ENCODE measurements around the gene ATP8A1. TPM values are rescaled to one million over a fixed set of nuclear protein-coding genes. Genes with fewer than 3 reads are reported as not detected.
A peak's percentile ranks its signal among the peaks of the same experiment; 100 is the strongest.

ATP8A1 gene
- total RNA-seq, 1 donor from 2014 or later, result 13.7 TPM

- Mint-ChIP-seq H3K4me3 (ENCODE audit: low read depth) (no peak overlapping the region), H3K36me3 (ENCODE audit: insufficient read depth) (no peaks in the 10 kb centered on the region), H3K9me3 (ENCODE audit: low read depth) (no peaks in the 10 kb centered on the region), H3K27ac (no peak overlapping the region), H3K27me3 (no peaks in the 10 kb centered on the region), H3K4me1 (ENCODE audit: low read depth) (peaks cover 3% of the 10 kb centered on the region)
- no peak for TF ChIP-seq CTCF (IDR thresholded peaks at IDR 0.05; ENCODE audit: unreplicated experiment)
- no peak for DNase-seq (ENCODE audit: low spot score, unreplicated experiment)
Observed at GRCh38 chr4:42411803-42412202, 245.1 kb downstream of the ATP8A1 start.

- Mint-ChIP-seq H3K4me1 (ENCODE audit: low read depth) (no peaks in the 10 kb centered on the region), H3K27me3 (no peaks in the 10 kb centered on the region), H3K4me3 (ENCODE audit: low read depth) (no peak overlapping the region), H3K27ac (no peak overlapping the region), H3K9me3 (ENCODE audit: low read depth) (no peaks in the 10 kb centered on the region), H3K36me3 (ENCODE audit: insufficient read depth) (no peaks in the 10 kb centered on the region)
- TF ChIP-seq CTCF (IDR thresholded peaks at IDR 0.05; ENCODE audit: unreplicated experiment), result no peak
- no peak for DNase-seq (ENCODE audit: low spot score, unreplicated experiment)
Observed at GRCh38 chr4:42410446-42410845, 246.5 kb downstream of the ATP8A1 start.

- Mint-ChIP-seq H3K27me3 (peaks cover 38% of the 10 kb centered on the region), H3K27ac (peak overlapping the region; percentile 35), H3K4me1 (ENCODE audit: low read depth) (peaks cover 2% of the 10 kb centered on the region), H3K9me3 (ENCODE audit: low read depth) (no peaks in the 10 kb centered on the region), H3K36me3 (ENCODE audit: insufficient read depth) (no peaks in the 10 kb centered on the region), H3K4me3 (ENCODE audit: low read depth) (no peak overlapping the region)
- no peak for TF ChIP-seq CTCF (IDR thresholded peaks at IDR 0.05; ENCODE audit: unreplicated experiment)
- DNase-seq (ENCODE audit: low spot score, unreplicated experiment), result no peak
Observed at GRCh38 chr4:42404001-42404400, 252.9 kb downstream of the ATP8A1 start.

GRCh38 chr4:42401171-42401570 lies 255.7 kb downstream of the ATP8A1 start:
- no peak overlapping the region for H3K27ac Mint-ChIP-seq
- H3K36me3 Mint-ChIP-seq (ENCODE audit: insufficient read depth), result no peaks in the 10 kb centered on the region
- DNase-seq (ENCODE audit: low spot score, unreplicated experiment), result no peak
- peaks cover 62% of the 10 kb centered on the region for H3K27me3 Mint-ChIP-seq
- no peak overlapping the region for H3K4me3 Mint-ChIP-seq (ENCODE audit: low read depth)
- no peaks in the 10 kb centered on the region for H3K9me3 Mint-ChIP-seq (ENCODE audit: low read depth)
- peaks cover 15% of the 10 kb centered on the region for H3K4me1 Mint-ChIP-seq (ENCODE audit: low read depth)
- peak; percentile 11 for TF ChIP-seq CTCF (IDR thresholded peaks at IDR 0.05; ENCODE audit: unreplicated experiment)

- DNase-seq (ENCODE audit: low spot score, unreplicated experiment), result no peak
- peak overlapping the region; percentile 70 for H3K4me3 Mint-ChIP-seq (ENCODE audit: low read depth)
- H3K4me1 Mint-ChIP-seq (ENCODE audit: low read depth), result peaks cover 15% of the 10 kb centered on the region
- no peak overlapping the region for H3K27ac Mint-ChIP-seq
- no peaks in the 10 kb centered on the region for H3K9me3 Mint-ChIP-seq (ENCODE audit: low read depth)
- H3K36me3 Mint-ChIP-seq (ENCODE audit: insufficient read depth), result no peaks in the 10 kb centered on the region
- H3K27me3 Mint-ChIP-seq, result peaks cover 71% of the 10 kb centered on the region
- TF ChIP-seq CTCF (IDR thresholded peaks at IDR 0.05; ENCODE audit: unreplicated experiment), result no peak
Observed at GRCh38 chr4:42399393-42399792, 257.5 kb downstream of the ATP8A1 start.
